ENCODE results near the gene CCNB1.
A peak's percentile ranks its signal among the peaks of the same experiment; 100 is the strongest.
"Not testable (repeated sequence)": the region's sequence is repeated elsewhere in the genome, so short reads cannot be mapped to it uniquely, and the experiment has no call there.

Gene CCNB1

GRCh38 chr5:69217548-69218526 is 50.9 kb downstream of the CCNB1 start:
- DNase-seq (ENCODE audit: low read depth, low spot score) = peak; percentile 12
- Histone ChIP-seq H3K9ac (ENCODE audit: insufficient read length) (peak overlapping the region; percentile 76), H3K27ac (peak overlapping the region; percentile 82), H3K9me3 (ENCODE audit: low read depth, low read length) (no peaks in the 10 kb centered on the region), H3K4me3 (peak overlapping the region; percentile 98), H3K36me3 (ENCODE audit: insufficient read depth, low read length) (peaks cover 12% of the 10 kb centered on the region; the same call in 1 of the 2 replicates)
- peak; percentile 82; the same call in 1 of the 2 replicates for TF ChIP-seq POLR2AphosphoS5 (IDR thresholded peaks at IDR 0.05; ENCODE audit: borderline replicate concordance, low read depth, low read length)
- no peak for TF ChIP-seq EZH2 (IDR thresholded peaks at IDR 0.05)
- TF ChIP-seq FOXP2 (optimal IDR thresholded peaks at IDR 0.05; ENCODE audit: control extremely low read depth, extremely low read length, insufficient read depth) = no peak

GRCh38 chr5:69219939-69220338 is 53.0 kb downstream of the CCNB1 start:
- Histone ChIP-seq H3K4me3 (no peak overlapping the region), H3K9ac (ENCODE audit: insufficient read length) (no peak overlapping the region), H3K27ac (no peak overlapping the region), H3K9me3 (ENCODE audit: low read depth, low read length) (no peaks in the 10 kb centered on the region), H3K36me3 (ENCODE audit: insufficient read depth, low read length) (peaks cover 8% of the 10 kb centered on the region)
- no peak for DNase-seq (ENCODE audit: low read depth, low spot score)
- TF ChIP-seq POLR2AphosphoS5 (IDR thresholded peaks at IDR 0.05; ENCODE audit: borderline replicate concordance, low read depth, low read length) (no peak), EZH2 (IDR thresholded peaks at IDR 0.05) (no peak), FOXP2 (optimal IDR thresholded peaks at IDR 0.05; ENCODE audit: control extremely low read depth, extremely low read length, insufficient read depth) (no peak)

GRCh38 chr5:69220371-69220770 is 53.4 kb downstream of the CCNB1 start:
- not testable (repeated sequence) for H3K9me3 ChIP-seq (ENCODE audit: low read depth, low read length); H3K27ac ChIP-seq; H3K9ac ChIP-seq (ENCODE audit: insufficient read length); H3K4me3 ChIP-seq; H3K36me3 ChIP-seq (ENCODE audit: insufficient read depth, low read length); DNase-seq (ENCODE audit: low read depth, low spot score)

GRCh38 chr5:69220833-69221232 is 53.9 kb downstream of the CCNB1 start:
- not testable (repeated sequence) for H3K9ac ChIP-seq (ENCODE audit: insufficient read length); H3K4me3 ChIP-seq; H3K36me3 ChIP-seq (ENCODE audit: insufficient read depth, low read length); DNase-seq (ENCODE audit: low read depth, low spot score); H3K27ac ChIP-seq; H3K9me3 ChIP-seq (ENCODE audit: low read depth, low read length)

- Histone ChIP-seq H3K27ac (no peak overlapping the region), H3K4me3 (no peak overlapping the region), H3K36me3 (ENCODE audit: insufficient read depth, low read length) (peaks cover 14% of the 10 kb centered on the region), H3K9ac (ENCODE audit: insufficient read length) (no peak overlapping the region), H3K9me3 (ENCODE audit: low read depth, low read length) (no peaks in the 10 kb centered on the region)
- no peak for TF ChIP-seq FOXP2 (optimal IDR thresholded peaks at IDR 0.05; ENCODE audit: control extremely low read depth, extremely low read length, insufficient read depth)
- no peak for TF ChIP-seq POLR2AphosphoS5 (IDR thresholded peaks at IDR 0.05; ENCODE audit: borderline replicate concordance, low read depth, low read length)
- no peak for TF ChIP-seq EZH2 (IDR thresholded peaks at IDR 0.05)
- DNase-seq (ENCODE audit: low read depth, low spot score) = no peak
Observed at GRCh38 chr5:69224520-69224919, 57.6 kb downstream of the CCNB1 start.

- H3K27ac ChIP-seq = no peak overlapping the region
- no peaks in the 10 kb centered on the region for H3K9me3 ChIP-seq (ENCODE audit: low read depth, low read length)
- no peak for DNase-seq (ENCODE audit: low read depth, low spot score)
- H3K4me3 ChIP-seq = no peak overlapping the region
- no peak overlapping the region for H3K9ac ChIP-seq (ENCODE audit: insufficient read length)
- H3K36me3 ChIP-seq (ENCODE audit: insufficient read depth, low read length) = peaks cover 20% of the 10 kb centered on the region
- TF ChIP-seq POLR2AphosphoS5 (IDR thresholded peaks at IDR 0.05; ENCODE audit: borderline replicate concordance, low read depth, low read length) (no peak), EZH2 (IDR thresholded peaks at IDR 0.05) (no peak), FOXP2 (optimal IDR thresholded peaks at IDR 0.05; ENCODE audit: control extremely low read depth, extremely low read length, insufficient read depth) (no peak)
Observed at GRCh38 chr5:69225860-69226259, 58.9 kb downstream of the CCNB1 start.
